ENCODE results near the gene PPP1R37.
"Not testable (repeated sequence)": the region's sequence is repeated elsewhere in the genome, so short reads cannot be mapped to it uniquely, and the experiment has no call there.

The PPP1R37 gene

GRCh38 chr19:45102481-45102880 lies 9.5 kb downstream of the PPP1R37 start:
- no peak overlapping the region for H3K27ac ChIP-seq
- no peak for TF ChIP-seq ZFX (IDR thresholded peaks at IDR 0.05)
- TF ChIP-seq, protein P1, sequence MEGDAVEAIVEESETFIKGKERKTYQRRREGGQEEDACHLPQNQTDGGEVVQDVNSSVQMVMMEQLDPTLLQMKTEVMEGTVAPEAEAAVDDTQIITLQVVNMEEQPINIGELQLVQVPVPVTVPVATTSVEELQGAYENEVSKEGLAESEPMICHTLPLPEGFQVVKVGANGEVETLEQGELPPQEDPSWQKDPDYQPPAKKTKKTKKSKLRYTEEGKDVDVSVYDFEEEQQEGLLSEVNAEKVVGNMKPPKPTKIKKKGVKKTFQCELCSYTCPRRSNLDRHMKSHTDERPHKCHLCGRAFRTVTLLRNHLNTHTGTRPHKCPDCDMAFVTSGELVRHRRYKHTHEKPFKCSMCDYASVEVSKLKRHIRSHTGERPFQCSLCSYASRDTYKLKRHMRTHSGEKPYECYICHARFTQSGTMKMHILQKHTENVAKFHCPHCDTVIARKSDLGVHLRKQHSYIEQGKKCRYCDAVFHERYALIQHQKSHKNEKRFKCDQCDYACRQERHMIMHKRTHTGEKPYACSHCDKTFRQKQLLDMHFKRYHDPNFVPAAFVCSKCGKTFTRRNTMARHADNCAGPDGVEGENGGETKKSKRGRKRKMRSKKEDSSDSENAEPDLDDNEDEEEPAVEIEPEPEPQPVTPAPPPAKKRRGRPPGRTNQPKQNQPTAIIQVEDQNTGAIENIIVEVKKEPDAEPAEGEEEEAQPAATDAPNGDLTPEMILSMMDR (conservative IDR thresholded peaks at IDR 0.05) = no peak

GRCh38 chr19:45103156-45103507 lies 10.2 kb downstream of the PPP1R37 start:
- TF ChIP-seq, protein P1 (conservative IDR thresholded peaks at IDR 0.05) = no peak
- TF ChIP-seq ZFX (IDR thresholded peaks at IDR 0.05) = no peak
- H3K27ac ChIP-seq = no peak overlapping the region

GRCh38 chr19:45103508-45104319 lies 10.7 kb downstream of the PPP1R37 start:
- TF ChIP-seq ZFX (IDR thresholded peaks at IDR 0.05) = no peak
- TF ChIP-seq, protein P1 (conservative IDR thresholded peaks at IDR 0.05) = no peak

GRCh38 chr19:45104658-45105349 lies 11.8 kb downstream of the PPP1R37 start:
- TF ChIP-seq, protein P1 (conservative IDR thresholded peaks at IDR 0.05) = no peak
- no peak for TF ChIP-seq ZFX (IDR thresholded peaks at IDR 0.05)
- H3K27ac ChIP-seq = no peak overlapping the region

More at GRCh38 chr19:45103508-45104319, 10.7 kb downstream of the PPP1R37 start:
- no peak overlapping the region for H3K27ac ChIP-seq

DNA sequence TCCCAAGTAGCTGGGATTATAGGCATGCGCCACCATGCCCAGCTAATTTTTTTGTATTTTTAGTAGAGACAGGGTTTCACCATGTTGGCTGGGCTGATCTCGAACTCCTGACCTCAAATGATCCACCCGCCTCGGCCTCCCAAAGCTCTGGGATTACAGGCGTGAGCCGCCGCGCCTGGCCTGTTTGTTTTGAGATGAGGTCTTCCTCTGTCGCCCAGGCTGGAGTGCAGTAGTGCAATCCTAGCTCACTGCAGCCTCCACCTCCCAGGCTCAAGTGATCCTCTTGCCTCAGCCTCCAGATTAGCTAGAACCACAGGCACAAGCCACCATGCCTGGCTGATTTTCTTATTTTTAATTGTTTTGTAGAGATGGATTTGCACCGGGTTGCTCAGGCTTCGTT lies 13.4 kb downstream of the PPP1R37 start:
- H3K27ac ChIP-seq = not testable (repeated sequence)

GRCh38 chr19:45107621-45108150 lies 14.7 kb downstream of the PPP1R37 start:
- TF ChIP-seq ZFX (IDR thresholded peaks at IDR 0.05) = no peak
- TF ChIP-seq, protein P1 (conservative IDR thresholded peaks at IDR 0.05) = no peak
- no peak overlapping the region for H3K27ac ChIP-seq

DNA sequence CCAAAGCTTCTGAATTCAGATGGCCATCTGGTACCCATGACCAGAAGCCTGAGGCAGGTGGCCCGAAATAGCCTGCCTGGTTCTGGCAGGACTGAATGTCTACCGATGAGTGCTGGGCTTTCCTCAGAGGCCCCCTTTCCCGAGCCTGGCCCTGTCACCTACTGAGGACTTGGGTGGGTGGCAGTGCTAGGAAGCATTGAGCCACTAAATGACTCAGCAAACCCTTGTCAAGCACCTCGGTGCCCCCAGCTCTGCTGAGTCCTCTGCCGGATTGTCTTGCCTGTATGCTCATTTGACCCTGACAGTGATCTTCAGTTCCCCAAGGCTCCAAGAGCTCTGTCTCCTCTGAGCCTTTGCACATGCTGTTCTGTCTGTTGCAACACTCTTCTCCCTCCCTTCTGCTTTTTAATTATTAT lies 17.9 kb downstream of the PPP1R37 start:
- no peak for TF ChIP-seq ZFX (IDR thresholded peaks at IDR 0.05)
- TF ChIP-seq, protein P1 (conservative IDR thresholded peaks at IDR 0.05) = no peak

More for the DNA sequence above, 17.9 kb downstream of the PPP1R37 start:
- no peak overlapping the region for H3K27ac ChIP-seq

Data from C4-2B (cell line).